Measurements from ENCODE around the gene FBXO31. TPM values are rescaled to one million over a fixed set of nuclear protein-coding genes. Genes with fewer than 3 reads are reported as not detected.
"Not testable (repeated sequence)": the region's sequence is repeated elsewhere in the genome, so short reads cannot be mapped to it uniquely, and the experiment has no call there.

FBXO31 gene
- total and polyA plus RNA-seq, 5 donors from 2014 or later, result 18.8 to 35.5 (median 27.8) TPM

DNA sequence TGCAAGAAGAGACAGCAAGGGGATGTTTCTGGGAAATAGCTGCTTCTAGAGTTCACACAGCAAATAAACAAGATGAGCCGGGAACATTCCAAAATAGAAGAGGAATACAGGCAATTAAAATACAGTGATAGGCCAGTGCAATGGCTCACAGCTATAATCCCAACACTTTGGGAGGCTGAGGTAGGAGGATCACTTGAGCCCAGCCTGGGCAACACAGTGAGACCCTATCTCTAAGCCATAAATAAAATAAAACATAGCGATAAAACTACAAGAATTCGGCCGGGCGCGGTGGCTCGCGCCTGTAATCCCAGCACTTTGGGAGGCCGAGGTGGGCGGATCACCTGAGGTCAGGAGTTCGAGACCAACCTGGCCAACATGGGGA lies 43.9 kb downstream of the FBXO31 start:
- not testable (repeated sequence) for H3K4me3 Mint-ChIP-seq; H3K9me3 ChIP-seq (ENCODE audit: control insufficient read depth in 2 of 2, low read length in 2 of 2); H3K27ac ChIP-seq (ENCODE audit: insufficient read depth, low read length, poor library complexity, severe bottlenecking); H3K4me1 ChIP-seq (ENCODE audit: control insufficient read depth, insufficient read depth, low read length, poor library complexity, severe bottlenecking); DNase-seq; H3K27me3 Mint-ChIP-seq; H3K9me3 Mint-ChIP-seq; H3K27me3 ChIP-seq (ENCODE audit: control insufficient read depth, insufficient read depth, low read length); ATAC-seq (ENCODE audit: low read depth in 2 of 2); H3K4me3 ChIP-seq (ENCODE audit: low read depth, low read length); H3K27ac Mint-ChIP-seq
- Mint-ChIP-seq H3K4me1 (peaks cover under 1 to 19% (median 3%) of the 10 kb centered on the region in 4 donors), H3K36me3 (peaks cover 27% of the 10 kb centered on the region)
- H3K36me3 ChIP-seq (ENCODE audit: control insufficient read depth, insufficient read depth, low read length), result peaks cover 38% of the 10 kb centered on the region

GRCh38 chr16:87339086-87339723 lies 44.4 kb downstream of the FBXO31 start:
- DNase-seq (no peak), ATAC-seq (ENCODE audit: low read depth in 2 of 2) (no peak)
- no peaks in the 10 kb centered on the region for H3K27me3 Mint-ChIP-seq
- no peak overlapping the region for H3K4me3 Mint-ChIP-seq
- H3K4me1 Mint-ChIP-seq, result peaks cover 0 to 16% (median 3%) of the 10 kb centered on the region in 4 donors
- H3K9me3 ChIP-seq (ENCODE audit: control insufficient read depth in 2 of 2, low read length in 2 of 2), result no peaks in the 10 kb centered on the region
- peak overlapping the region in 1 of 3 donors; percentile 85 for H3K27ac Mint-ChIP-seq
- H3K27ac ChIP-seq (ENCODE audit: insufficient read depth, low read length, poor library complexity, severe bottlenecking), result no peak overlapping the region
- H3K36me3 ChIP-seq (ENCODE audit: control insufficient read depth, insufficient read depth, low read length), result peaks cover 41% of the 10 kb centered on the region
- no peak overlapping the region for H3K4me3 ChIP-seq (ENCODE audit: low read depth, low read length)
- H3K27me3 ChIP-seq (ENCODE audit: control insufficient read depth, insufficient read depth, low read length), result no peaks in the 10 kb centered on the region
- no peaks in the 10 kb centered on the region for H3K9me3 Mint-ChIP-seq
- H3K4me1 ChIP-seq (ENCODE audit: control insufficient read depth, insufficient read depth, low read length, poor library complexity, severe bottlenecking), result no peaks in the 10 kb centered on the region
- peaks cover 27% of the 10 kb centered on the region for H3K36me3 Mint-ChIP-seq

GRCh38 chr16:87338155-87338765 lies 45.3 kb downstream of the FBXO31 start:
- H3K36me3 ChIP-seq (ENCODE audit: control insufficient read depth, insufficient read depth, low read length), result peaks cover 45% of the 10 kb centered on the region
- H3K4me1 ChIP-seq (ENCODE audit: control insufficient read depth, insufficient read depth, low read length, poor library complexity, severe bottlenecking), result no peaks in the 10 kb centered on the region
- no peaks in the 10 kb centered on the region for H3K27me3 ChIP-seq (ENCODE audit: control insufficient read depth, insufficient read depth, low read length)
- H3K36me3 Mint-ChIP-seq, result peaks cover 27% of the 10 kb centered on the region
- no peak for ATAC-seq (ENCODE audit: low read depth in 2 of 2)
- no peak overlapping the region for H3K4me3 ChIP-seq (ENCODE audit: low read depth, low read length)
- H3K9me3 Mint-ChIP-seq, result no peaks in the 10 kb centered on the region
- no peak overlapping the region for H3K4me3 Mint-ChIP-seq
- peaks cover 0 to 9% (median 3%) of the 10 kb centered on the region in 4 donors for H3K4me1 Mint-ChIP-seq
- no peaks in the 10 kb centered on the region for H3K9me3 ChIP-seq (ENCODE audit: control insufficient read depth in 2 of 2, low read length in 2 of 2)
- no peaks in the 10 kb centered on the region for H3K27me3 Mint-ChIP-seq
- peak overlapping the region in 1 of 3 donors; percentile 85 for H3K27ac Mint-ChIP-seq
- no peak overlapping the region for H3K27ac ChIP-seq (ENCODE audit: insufficient read depth, low read length, poor library complexity, severe bottlenecking)
- no peak for DNase-seq

GRCh38 chr16:87337262-87337771 lies 46.3 kb downstream of the FBXO31 start:
- H3K4me1 ChIP-seq (ENCODE audit: control insufficient read depth, insufficient read depth, low read length, poor library complexity, severe bottlenecking), result no peaks in the 10 kb centered on the region
- H3K36me3 ChIP-seq (ENCODE audit: control insufficient read depth, insufficient read depth, low read length), result peaks cover 37% of the 10 kb centered on the region
- no peaks in the 10 kb centered on the region for H3K9me3 ChIP-seq (ENCODE audit: control insufficient read depth in 2 of 2, low read length in 2 of 2)
- peak overlapping the region in 1 of 4 donors; percentile 32 for H3K4me3 Mint-ChIP-seq
- H3K27me3 ChIP-seq (ENCODE audit: control insufficient read depth, insufficient read depth, low read length), result no peaks in the 10 kb centered on the region
- peaks cover 23% of the 10 kb centered on the region for H3K36me3 Mint-ChIP-seq
- no peak for ATAC-seq (ENCODE audit: low read depth in 2 of 2)
- H3K27me3 Mint-ChIP-seq, result no peaks in the 10 kb centered on the region
- no peak overlapping the region for H3K27ac ChIP-seq (ENCODE audit: insufficient read depth, low read length, poor library complexity, severe bottlenecking)
- no peaks in the 10 kb centered on the region for H3K9me3 Mint-ChIP-seq
- H3K4me1 Mint-ChIP-seq, result peaks cover 0 to 9% (median 3%) of the 10 kb centered on the region in 4 donors
- H3K27ac Mint-ChIP-seq, result peak overlapping the region; percentile 5 to 76 (median 67)
- DNase-seq, result no peak
- no peak overlapping the region for H3K4me3 ChIP-seq (ENCODE audit: low read depth, low read length)

GRCh38 chr16:87336434-87337240 lies 46.9 kb downstream of the FBXO31 start:
- Mint-ChIP-seq H3K27ac (peak overlapping the region in 2 of 3 donors; percentile 67 to 84), H3K27me3 (no peaks in the 10 kb centered on the region), H3K4me1 (peaks cover 0 to 9% (median 3%) of the 10 kb centered on the region in 4 donors), H3K4me3 (peak overlapping the region in 1 of 4 donors; percentile 32), H3K9me3 (no peaks in the 10 kb centered on the region), H3K36me3 (peaks cover 23% of the 10 kb centered on the region)
- Histone ChIP-seq H3K27ac (ENCODE audit: insufficient read depth, low read length, poor library complexity, severe bottlenecking) (no peak overlapping the region), H3K9me3 (ENCODE audit: control insufficient read depth in 2 of 2, low read length in 2 of 2) (no peaks in the 10 kb centered on the region), H3K27me3 (ENCODE audit: control insufficient read depth, insufficient read depth, low read length) (no peaks in the 10 kb centered on the region), H3K4me3 (ENCODE audit: low read depth, low read length) (no peak overlapping the region), H3K4me1 (ENCODE audit: control insufficient read depth, insufficient read depth, low read length, poor library complexity, severe bottlenecking) (no peaks in the 10 kb centered on the region), H3K36me3 (ENCODE audit: control insufficient read depth, insufficient read depth, low read length) (peaks cover 36% of the 10 kb centered on the region)
- DNase-seq (no peak), ATAC-seq (ENCODE audit: low read depth in 2 of 2) (no peak)

DNA sequence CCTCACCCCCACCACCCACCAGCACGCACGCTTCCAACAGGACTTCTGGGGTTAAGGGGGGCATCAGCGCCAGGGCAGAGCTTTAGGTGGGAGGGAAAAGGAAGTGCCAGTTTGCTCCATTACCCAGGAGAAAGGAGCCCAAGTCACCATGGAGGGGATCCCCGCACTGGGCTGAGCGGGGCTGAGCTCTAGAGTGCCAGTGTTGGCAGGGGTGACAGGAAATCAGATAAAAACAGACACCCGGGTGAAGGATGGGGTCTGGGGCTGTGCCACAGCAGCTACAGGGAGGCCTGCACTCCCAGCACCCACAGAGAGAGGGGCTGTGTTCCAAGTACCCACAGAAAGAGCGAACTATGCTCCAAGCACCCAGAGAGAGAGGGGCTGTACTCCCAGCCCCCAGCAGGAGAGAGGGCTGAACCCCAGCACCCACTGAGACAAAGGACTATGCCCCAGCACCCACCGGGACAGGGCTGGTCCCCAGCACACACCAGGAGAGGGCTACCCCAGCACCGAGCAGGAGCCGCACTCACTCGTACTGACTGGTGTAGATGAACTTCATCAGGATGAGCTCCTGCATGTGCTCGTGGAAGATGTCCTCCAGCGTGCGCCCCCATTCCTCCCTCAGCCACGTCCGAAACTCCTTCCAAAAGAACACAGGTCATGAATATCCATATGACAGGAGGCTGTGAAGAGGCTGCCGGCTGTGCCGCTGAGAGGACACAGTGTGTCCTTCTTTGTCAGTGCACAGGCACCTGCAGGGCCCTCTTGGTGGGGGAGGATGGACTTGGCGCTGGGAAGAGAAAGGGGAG lies 47.7 kb downstream of the FBXO31 start:
- Histone ChIP-seq H3K27ac (ENCODE audit: insufficient read depth, low read length, poor library complexity, severe bottlenecking) (no peak overlapping the region), H3K4me1 (ENCODE audit: control insufficient read depth, insufficient read depth, low read length, poor library complexity, severe bottlenecking) (no peaks in the 10 kb centered on the region), H3K27me3 (ENCODE audit: control insufficient read depth, insufficient read depth, low read length) (no peaks in the 10 kb centered on the region), H3K36me3 (ENCODE audit: control insufficient read depth, insufficient read depth, low read length) (peaks cover 33% of the 10 kb centered on the region), H3K4me3 (ENCODE audit: low read depth, low read length) (no peak overlapping the region), H3K9me3 (ENCODE audit: control insufficient read depth in 2 of 2, low read length in 2 of 2) (no peaks in the 10 kb centered on the region)
- ATAC-seq (ENCODE audit: low read depth in 2 of 2) (no peak), DNase-seq (no peak)
- H3K27me3 Mint-ChIP-seq, result no peaks in the 10 kb centered on the region
- no peaks in the 10 kb centered on the region for H3K9me3 Mint-ChIP-seq
- peaks cover 23% of the 10 kb centered on the region for H3K36me3 Mint-ChIP-seq
- no peak overlapping the region for H3K4me3 Mint-ChIP-seq
- H3K4me1 Mint-ChIP-seq, result peaks cover 0 to 9% (median 2%) of the 10 kb centered on the region in 4 donors
- H3K27ac Mint-ChIP-seq, result peak overlapping the region in 1 of 3 donors; percentile 67

Data from CD4-positive, CD25-positive, alpha-beta regulatory T cell (primary cell).